Brain microvascular endothelial cell (primary cell): ENCODE data around the gene CDS2.

Source experiments
- DNase-seq: peaks from one replicate; pipeline ENCODE4 v3.0.0-alpha.2; 2020
- H3K27ac ChIP-seq: fragments of 250-450 bp; sonication (Bioruptor Pico); 2 replicates; pipeline ENCODE4 v1.5.1; 2020; ENCODE audit warnings: mild to moderate bottlenecking, moderate library complexity
- H3K27me3 ChIP-seq: fragments of 250-450 bp; sonication (Bioruptor Pico); replicated peaks from 2 replicates; pipeline ENCODE4 v1.5.1; 2020; ENCODE audit warnings: mild to moderate bottlenecking
- H3K36me3 ChIP-seq: fragments of 250-450 bp; sonication (Bioruptor Pico); replicated peaks from 2 replicates; pipeline ENCODE4 v1.5.1; 2020; ENCODE audit warnings: mild to moderate bottlenecking
- H3K4me3 ChIP-seq: 2 replicates; pipeline ENCODE4 v1.5.1; 2011; ENCODE audit warnings: low read depth, mild to moderate bottlenecking, control low read depth, low read length, moderate library complexity
- in situ Hi-C: cut with HindIII; loops from 2 replicates; pipeline ENCODE4 v1.10.0; 2017; ENCODE audit warnings: low sequenced_read_pairs, low pct_ligation_motif_present
- TF ChIP-seq, protein P1 (sequence below): IDR thresholded peaks from 2 replicates; pipeline ENCODE4 v1.5.1; 2011; ENCODE audit warnings: low read depth, mild to moderate bottlenecking, moderate library complexity, low read length, control low read depth, inconsistent platforms; ENCODE audit errors: missing control alignments

CDS2 gene

DNA sequence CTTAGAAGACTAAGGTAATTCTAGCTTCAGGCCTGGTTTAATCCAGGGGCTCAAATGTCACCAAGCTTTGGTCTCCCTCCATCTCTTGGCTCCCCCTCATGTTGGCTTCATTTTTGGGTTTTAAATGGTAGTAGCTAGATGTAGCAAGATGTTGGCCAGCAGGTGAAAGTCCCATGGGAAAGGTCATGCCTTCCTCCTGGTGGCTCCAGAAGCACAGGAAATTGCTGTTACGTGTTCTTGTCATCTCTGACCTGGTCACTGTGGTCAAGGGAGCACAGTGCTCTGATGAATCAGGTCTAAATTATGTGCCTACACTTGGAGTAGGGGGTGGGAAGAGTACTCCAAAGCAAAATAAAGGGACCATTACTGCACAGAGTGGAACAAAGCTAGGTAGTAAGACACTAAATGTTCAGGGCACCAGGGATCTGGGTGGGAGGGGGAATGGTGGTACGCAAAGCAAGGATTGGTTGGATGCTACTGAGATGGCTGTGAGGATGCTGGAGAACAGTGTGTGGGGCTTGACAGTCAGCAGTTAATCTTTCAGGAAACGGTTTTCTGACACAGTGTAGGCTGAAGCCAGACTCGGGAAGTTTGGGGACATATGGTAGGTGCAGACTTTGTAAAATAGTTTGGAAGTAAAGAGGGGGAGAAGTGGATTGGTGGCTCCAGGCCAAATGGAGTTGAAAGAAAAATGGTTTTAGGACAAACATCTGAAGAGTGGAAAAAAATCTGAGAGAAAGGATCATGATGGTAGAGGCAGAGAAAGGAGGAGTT lies 30.1 kb downstream of the CDS2 start:
- in situ Hi-C loops: no loop called here
- TF ChIP-seq, protein P1, sequence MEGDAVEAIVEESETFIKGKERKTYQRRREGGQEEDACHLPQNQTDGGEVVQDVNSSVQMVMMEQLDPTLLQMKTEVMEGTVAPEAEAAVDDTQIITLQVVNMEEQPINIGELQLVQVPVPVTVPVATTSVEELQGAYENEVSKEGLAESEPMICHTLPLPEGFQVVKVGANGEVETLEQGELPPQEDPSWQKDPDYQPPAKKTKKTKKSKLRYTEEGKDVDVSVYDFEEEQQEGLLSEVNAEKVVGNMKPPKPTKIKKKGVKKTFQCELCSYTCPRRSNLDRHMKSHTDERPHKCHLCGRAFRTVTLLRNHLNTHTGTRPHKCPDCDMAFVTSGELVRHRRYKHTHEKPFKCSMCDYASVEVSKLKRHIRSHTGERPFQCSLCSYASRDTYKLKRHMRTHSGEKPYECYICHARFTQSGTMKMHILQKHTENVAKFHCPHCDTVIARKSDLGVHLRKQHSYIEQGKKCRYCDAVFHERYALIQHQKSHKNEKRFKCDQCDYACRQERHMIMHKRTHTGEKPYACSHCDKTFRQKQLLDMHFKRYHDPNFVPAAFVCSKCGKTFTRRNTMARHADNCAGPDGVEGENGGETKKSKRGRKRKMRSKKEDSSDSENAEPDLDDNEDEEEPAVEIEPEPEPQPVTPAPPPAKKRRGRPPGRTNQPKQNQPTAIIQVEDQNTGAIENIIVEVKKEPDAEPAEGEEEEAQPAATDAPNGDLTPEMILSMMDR: no peak
- H3K36me3 ChIP-seq: no peaks in the 10 kb centered on the region
- H3K27me3 ChIP-seq: no peaks in the 10 kb centered on the region
- peak; percentile 36 for DNase-seq
- peak overlapping the region; percentile 10 for H3K27ac ChIP-seq
- no peak overlapping the region for H3K4me3 ChIP-seq

DNA sequence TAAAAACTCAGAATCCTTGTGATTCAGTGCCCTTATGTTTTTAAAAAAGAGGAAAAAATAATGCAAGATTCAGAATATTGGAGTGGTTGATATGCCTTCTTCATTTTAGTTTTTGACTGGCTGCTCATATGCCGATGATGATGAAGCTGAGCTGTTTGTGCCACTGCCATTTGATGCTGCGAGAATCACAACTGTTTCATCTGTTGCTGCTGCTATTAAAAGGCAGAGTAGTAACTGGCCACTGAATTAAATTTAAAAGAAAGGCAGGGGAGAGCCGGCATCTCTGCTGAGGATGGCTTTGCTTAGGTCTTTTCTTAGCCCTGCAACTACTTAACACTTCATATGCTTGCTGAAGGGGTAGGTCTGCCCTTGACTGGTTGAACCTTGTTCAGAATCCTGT lies 33.1 kb downstream of the CDS2 start:
- H3K27ac ChIP-seq: no peak overlapping the region
- no peaks in the 10 kb centered on the region for H3K27me3 ChIP-seq
- DNase-seq: no peak
- H3K4me3 ChIP-seq: no peak overlapping the region
- TF ChIP-seq, protein P1: no peak
- in situ Hi-C loops: no loop called here
- H3K36me3 ChIP-seq: no peaks in the 10 kb centered on the region

- Histone ChIP-seq H3K36me3 (no peaks in the 10 kb centered on the region), H3K27me3 (no peaks in the 10 kb centered on the region), H3K4me3 (no peak overlapping the region), H3K27ac (no peak overlapping the region)
- no peak for DNase-seq
- in situ Hi-C loops: no loop called here
- TF ChIP-seq, protein P1: no peak
Measured at GRCh38 chr20:5160882-5161281, 34.1 kb downstream of the CDS2 start.

DNA sequence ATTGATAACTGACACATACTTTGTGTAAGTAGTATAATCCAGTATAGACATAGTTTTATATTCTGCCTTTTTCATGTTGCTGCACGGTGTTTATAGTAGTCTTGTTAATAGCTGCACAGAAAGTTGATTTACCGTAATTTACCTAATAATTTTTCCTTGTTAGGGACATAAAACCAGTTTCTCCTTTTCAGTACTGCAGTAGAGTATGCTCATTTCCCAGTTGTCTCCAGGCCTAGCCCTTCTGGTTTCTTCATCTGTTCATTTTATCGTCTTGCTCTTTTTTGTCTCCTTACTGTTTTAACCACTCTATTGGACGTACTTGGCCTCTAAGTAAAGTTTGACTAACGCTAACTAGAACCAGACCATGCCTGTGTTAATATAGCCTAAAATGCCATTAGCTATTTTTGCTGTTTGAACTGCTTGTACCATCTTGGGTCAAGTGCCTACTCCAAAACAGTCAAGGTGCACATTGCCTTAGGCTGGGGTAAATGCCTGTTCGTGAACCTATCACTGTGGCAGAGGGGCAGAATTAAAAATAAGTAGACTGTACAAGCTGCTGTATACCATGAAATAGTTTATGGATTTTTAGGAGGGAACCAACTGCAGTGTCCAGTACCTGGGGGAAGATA lies 34.8 kb downstream of the CDS2 start:
- Histone ChIP-seq H3K36me3 (no peaks in the 10 kb centered on the region), H3K27me3 (no peaks in the 10 kb centered on the region), H3K27ac (no peak overlapping the region), H3K4me3 (no peak overlapping the region)
- TF ChIP-seq, protein P1: no peak
- in situ Hi-C loops: no loop called here
- no peak for DNase-seq

- no peaks in the 10 kb centered on the region for H3K27me3 ChIP-seq
- TF ChIP-seq, protein P1: no peak
- H3K4me3 ChIP-seq: no peak overlapping the region
- in situ Hi-C loops: no loop called here
- H3K36me3 ChIP-seq: no peaks in the 10 kb centered on the region
- DNase-seq: no peak
- no peak overlapping the region for H3K27ac ChIP-seq
Measured at GRCh38 chr20:5164645-5165625, 38.1 kb downstream of the CDS2 start.
